GM23338 (cell line): ENCODE data around the gene RRP36. TPM values are rescaled to one million over a fixed set of nuclear protein-coding genes. Genes with fewer than 3 reads are reported as not detected.

Experiments
- ATAC-seq: fragments of 200-7000 bp; cut with Tn5 transposase; 3 replicates; pipeline ENCODE4 v1.9.1; 2020
- DNase-seq: peaks from one replicate; pipeline ENCODE4 v3.0.0-alpha.2; 2015; ENCODE audit warnings: low spot score
- H2AFZ ChIP-seq: fragments of 200-600 bp; sonication (generic); 2 replicates; pipeline ENCODE4 v1.8.0; 2016; ENCODE audit warnings: antibody characterized with exemption, mild to moderate bottlenecking, moderate library complexity
- H3F3A ChIP-seq: fragments of 200-600 bp; sonication (generic); replicated peaks from 2 replicates; pipeline ENCODE4 v1.8.0; 2017; ENCODE audit warnings: antibody characterized with exemption, mixed run types, low read depth
- H3K27ac ChIP-seq: fragments of 200-600 bp; sonication (generic); 2 replicates; pipeline ENCODE4 v1.6.1; 2016; ENCODE audit warnings: low read depth
- H3K27me3 ChIP-seq: fragments of 200-600 bp; sonication (generic); 2 replicates; pipeline ENCODE4 v1.8.0; 2016; ENCODE audit warnings: mild to moderate bottlenecking, mixed run types, moderate library complexity; ENCODE audit not compliant: insufficient read depth
- H3K36me3 ChIP-seq: fragments of 200-600 bp; sonication (generic); 2 replicates; pipeline ENCODE4 v1.8.0; 2016; ENCODE audit warnings: mild to moderate bottlenecking; ENCODE audit not compliant: insufficient read depth
- H3K4me1 ChIP-seq: fragments of 200-600 bp; sonication (generic); 2 replicates; pipeline ENCODE4 v1.8.0; 2016; ENCODE audit warnings: mild to moderate bottlenecking, moderate library complexity; ENCODE audit not compliant: insufficient read depth
- H3K4me2 ChIP-seq: fragments of 200-600 bp; sonication (generic); 2 replicates; pipeline ENCODE4 v1.7.1; 2017; ENCODE audit warnings: mixed run types
- H3K4me3 ChIP-seq: fragments of 200-600 bp; sonication (generic); 2 replicates; pipeline ENCODE4 v1.6.1; 2016; ENCODE audit warnings: mixed run types
- H3K79me2 ChIP-seq: fragments of 200-600 bp; sonication (generic); replicated peaks from 2 replicates; pipeline ENCODE4 v1.8.0; 2017; ENCODE audit warnings: mild to moderate bottlenecking; ENCODE audit not compliant: insufficient read depth
- H3K9me2 ChIP-seq: fragments of 200-600 bp; sonication (generic); 2 replicates; pipeline ENCODE4 v1.8.0; 2017; ENCODE audit not compliant: insufficient read depth
- H4K20me1 ChIP-seq: fragments of 200-600 bp; sonication (generic); replicated peaks from 2 replicates; pipeline ENCODE4 v1.8.0; 2017; ENCODE audit warnings: mild to moderate bottlenecking; ENCODE audit not compliant: insufficient read depth
- H3K27ac Mint-ChIP-seq: 2 replicates; pipeline ENCODE4 v1.8.0; 2020; ENCODE audit warnings: inconsistent platforms, mild to moderate bottlenecking, moderate library complexity, mixed read lengths
- H3K27me3 Mint-ChIP-seq: 3 replicates; pipeline ENCODE4 v1.8.0; 2022; ENCODE audit warnings: low read depth, mild to moderate bottlenecking, moderate library complexity, mixed read lengths, inconsistent platforms; ENCODE audit not compliant: insufficient read depth, poor library complexity
- H3K36me3 Mint-ChIP-seq: 3 replicates; pipeline ENCODE4 v1.8.0; 2021; ENCODE audit warnings: low read depth, mild to moderate bottlenecking, inconsistent platforms, moderate library complexity, mixed read lengths
- H3K4me1 Mint-ChIP-seq: 3 replicates; pipeline ENCODE4 v1.8.0; 2020; ENCODE audit warnings: mild to moderate bottlenecking, inconsistent platforms, mixed read lengths
- H3K4me3 Mint-ChIP-seq: 3 replicates; pipeline ENCODE4 v1.8.0; 2021; ENCODE audit warnings: moderate library complexity, mild to moderate bottlenecking, inconsistent platforms, mixed read lengths
- H3K9me3 Mint-ChIP-seq: 3 replicates; pipeline ENCODE4 v1.8.0; 2020; ENCODE audit warnings: moderate library complexity, mild to moderate bottlenecking, inconsistent platforms, mixed read lengths
- CREB1 ChIP-seq: fragments of 250-450 bp; sonication (Bioruptor Pico); IDR thresholded peaks from 2 replicates; pipeline ENCODE4 v1.5.0; 2020; ENCODE audit warnings: low read depth, mild to moderate bottlenecking, moderate library complexity
- EZH2 ChIP-seq: fragments of 200-600 bp; sonication (generic); IDR thresholded peaks from one replicate; pipeline ENCODE4 v1.8.0; 2017; ENCODE audit warnings: antibody characterized with exemption, mild to moderate bottlenecking, low read depth; ENCODE audit not compliant: unreplicated experiment
- EZH2phosphoT487 ChIP-seq: fragments of 200-600 bp; sonication (generic); IDR thresholded peaks from one replicate; pipeline ENCODE4 v1.8.1; 2018; ENCODE audit warnings: antibody characterized with exemption; ENCODE audit not compliant: unreplicated experiment
- JUNB ChIP-seq: IDR thresholded peaks from one replicate; pipeline ENCODE4 v1.6.1; 2016; ENCODE audit warnings: antibody characterized with exemption; ENCODE audit not compliant: unreplicated experiment
- NANOG ChIP-seq: IDR thresholded peaks from 2 replicates; pipeline ENCODE4 v1.6.1; 2016; ENCODE audit warnings: antibody characterized with exemption, borderline replicate concordance
- POLR2AphosphoS5 ChIP-seq: IDR thresholded peaks from 2 replicates; pipeline ENCODE4 v1.6.1; 2016; ENCODE audit warnings: antibody characterized with exemption, low read depth
- STAT1 ChIP-seq: IDR thresholded peaks from one replicate; pipeline ENCODE4 v1.6.1; 2016; ENCODE audit warnings: antibody characterized with exemption; ENCODE audit not compliant: unreplicated experiment
- ZNF114 ChIP-seq: fragments of 250-450 bp; sonication (Bioruptor Pico); IDR thresholded peaks from 2 replicates; pipeline ENCODE4 v1.5.0; 2020; ENCODE audit warnings: mild to moderate bottlenecking, moderate library complexity
- ZNF331 ChIP-seq: fragments of 250-450 bp; sonication (Bioruptor Pico); IDR thresholded peaks from 2 replicates; pipeline ENCODE4 v1.5.0; 2020; ENCODE audit warnings: low read depth, mild to moderate bottlenecking, moderate library complexity
- polyA plus RNA-seq: library from polyadenylated mRNA; unstranded; fragments of >200 nt; fragmentation: Nextera tagmentation; extraction: Ambion mirVana; gene quantifications from 2 replicates; pipeline ENCODE4 v1.2.1, GENCODE V29; 2016
- total RNA-seq: library from RNA; depleted of rRNA; stranded (reverse); fragments of >200 nt; shearing (Covaris generic); gene quantifications from 2 replicates; pipeline ENCODE4 v1.2.3, GENCODE V29; 2014
- TF ChIP-seq, protein P1 (sequence below): IDR thresholded peaks from 2 replicates; pipeline ENCODE4 v1.6.1; 2016; ENCODE audit warnings: antibody characterized with exemption
- TF ChIP-seq, protein P2 (sequence below), 2 experiments: fragments of 200-600 bp in 1 of 2; sonication (generic) in 1 of 2; conservative IDR thresholded peaks; 2 replicates each; pipeline versions ENCODE4 v1.5.1 to v1.6.1; 2016 to 2017; ENCODE audit warnings: antibody characterized with exemption in 2 of 2, low read depth in 2 of 2, mild to moderate bottlenecking in 2 of 2, moderate library complexity in 1 of 2
- TF ChIP-seq, protein P3 (sequence below): fragments of 250-450 bp; sonication (Bioruptor Pico); IDR thresholded peaks from 2 replicates; pipeline ENCODE4 v1.5.0; 2020; ENCODE audit warnings: mild to moderate bottlenecking, moderate library complexity

The RRP36 gene
- total and polyA plus RNA-seq, 2 experiments from 2014 or later, result 64.7 to 106 TPM

DNA sequence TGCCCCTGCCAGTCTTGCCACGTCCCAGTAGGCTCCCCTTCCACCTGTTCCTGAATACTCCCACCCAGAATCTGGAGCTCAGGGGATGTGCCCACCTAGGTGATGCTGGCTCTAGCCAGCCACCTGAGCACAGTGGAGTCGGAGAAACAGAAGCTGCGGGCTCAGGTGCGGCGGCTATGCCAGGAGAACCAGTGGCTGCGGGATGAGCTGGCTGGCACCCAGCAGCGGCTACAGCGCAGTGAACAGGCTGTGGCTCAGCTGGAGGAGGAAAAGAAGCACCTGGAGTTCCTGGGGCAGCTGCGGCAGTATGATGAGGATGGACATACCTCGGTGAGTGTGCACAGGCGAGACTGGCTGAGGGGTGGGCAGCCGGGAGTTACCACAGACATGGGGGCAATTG, 41.4 kb downstream of the RRP36 start:
- peaks cover 9% of the 10 kb centered on the region for H3K4me1 ChIP-seq
- H4K20me1 ChIP-seq, result no peaks in the 10 kb centered on the region
- peaks cover 8% of the 10 kb centered on the region for H3F3A ChIP-seq
- no peak overlapping the region for H2AFZ ChIP-seq
- H3K36me3 ChIP-seq, result no peaks in the 10 kb centered on the region; the same call in 1 of the 2 replicates
- H3K27ac ChIP-seq, result no peak overlapping the region
- H3K4me3 ChIP-seq, result no peak overlapping the region
- Mint-ChIP-seq H3K36me3 (peaks cover 6% of the 10 kb centered on the region), H3K9me3 (no peaks in the 10 kb centered on the region; the same call in 2 of the 3 replicates), H3K4me1 (peaks cover 20% of the 10 kb centered on the region), H3K27ac (no peak overlapping the region), H3K27me3 (peaks cover 14% of the 10 kb centered on the region), H3K4me3 (no peak overlapping the region; the same call in 2 of the 3 replicates)
- peaks cover 17% of the 10 kb centered on the region for H3K79me2 ChIP-seq
- no peak for ATAC-seq
- no peak for DNase-seq
- no peak overlapping the region for H3K4me2 ChIP-seq
- H3K27me3 ChIP-seq, result no peaks in the 10 kb centered on the region
- H3K9me2 ChIP-seq, result no peaks in the 10 kb centered on the region
- TF ChIP-seq EZH2, result no peak
- no peak for TF ChIP-seq JUNB
- TF ChIP-seq, protein P1, sequence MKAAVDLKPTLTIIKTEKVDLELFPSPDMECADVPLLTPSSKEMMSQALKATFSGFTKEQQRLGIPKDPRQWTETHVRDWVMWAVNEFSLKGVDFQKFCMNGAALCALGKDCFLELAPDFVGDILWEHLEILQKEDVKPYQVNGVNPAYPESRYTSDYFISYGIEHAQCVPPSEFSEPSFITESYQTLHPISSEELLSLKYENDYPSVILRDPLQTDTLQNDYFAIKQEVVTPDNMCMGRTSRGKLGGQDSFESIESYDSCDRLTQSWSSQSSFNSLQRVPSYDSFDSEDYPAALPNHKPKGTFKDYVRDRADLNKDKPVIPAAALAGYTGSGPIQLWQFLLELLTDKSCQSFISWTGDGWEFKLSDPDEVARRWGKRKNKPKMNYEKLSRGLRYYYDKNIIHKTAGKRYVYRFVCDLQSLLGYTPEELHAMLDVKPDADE, result no peak
- TF ChIP-seq, protein P2, sequence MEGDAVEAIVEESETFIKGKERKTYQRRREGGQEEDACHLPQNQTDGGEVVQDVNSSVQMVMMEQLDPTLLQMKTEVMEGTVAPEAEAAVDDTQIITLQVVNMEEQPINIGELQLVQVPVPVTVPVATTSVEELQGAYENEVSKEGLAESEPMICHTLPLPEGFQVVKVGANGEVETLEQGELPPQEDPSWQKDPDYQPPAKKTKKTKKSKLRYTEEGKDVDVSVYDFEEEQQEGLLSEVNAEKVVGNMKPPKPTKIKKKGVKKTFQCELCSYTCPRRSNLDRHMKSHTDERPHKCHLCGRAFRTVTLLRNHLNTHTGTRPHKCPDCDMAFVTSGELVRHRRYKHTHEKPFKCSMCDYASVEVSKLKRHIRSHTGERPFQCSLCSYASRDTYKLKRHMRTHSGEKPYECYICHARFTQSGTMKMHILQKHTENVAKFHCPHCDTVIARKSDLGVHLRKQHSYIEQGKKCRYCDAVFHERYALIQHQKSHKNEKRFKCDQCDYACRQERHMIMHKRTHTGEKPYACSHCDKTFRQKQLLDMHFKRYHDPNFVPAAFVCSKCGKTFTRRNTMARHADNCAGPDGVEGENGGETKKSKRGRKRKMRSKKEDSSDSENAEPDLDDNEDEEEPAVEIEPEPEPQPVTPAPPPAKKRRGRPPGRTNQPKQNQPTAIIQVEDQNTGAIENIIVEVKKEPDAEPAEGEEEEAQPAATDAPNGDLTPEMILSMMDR (conservative IDR thresholded peaks at IDR 0.05; ENCODE audit: low read depth in 2 of 2), result no peak
- TF ChIP-seq, protein P3, sequence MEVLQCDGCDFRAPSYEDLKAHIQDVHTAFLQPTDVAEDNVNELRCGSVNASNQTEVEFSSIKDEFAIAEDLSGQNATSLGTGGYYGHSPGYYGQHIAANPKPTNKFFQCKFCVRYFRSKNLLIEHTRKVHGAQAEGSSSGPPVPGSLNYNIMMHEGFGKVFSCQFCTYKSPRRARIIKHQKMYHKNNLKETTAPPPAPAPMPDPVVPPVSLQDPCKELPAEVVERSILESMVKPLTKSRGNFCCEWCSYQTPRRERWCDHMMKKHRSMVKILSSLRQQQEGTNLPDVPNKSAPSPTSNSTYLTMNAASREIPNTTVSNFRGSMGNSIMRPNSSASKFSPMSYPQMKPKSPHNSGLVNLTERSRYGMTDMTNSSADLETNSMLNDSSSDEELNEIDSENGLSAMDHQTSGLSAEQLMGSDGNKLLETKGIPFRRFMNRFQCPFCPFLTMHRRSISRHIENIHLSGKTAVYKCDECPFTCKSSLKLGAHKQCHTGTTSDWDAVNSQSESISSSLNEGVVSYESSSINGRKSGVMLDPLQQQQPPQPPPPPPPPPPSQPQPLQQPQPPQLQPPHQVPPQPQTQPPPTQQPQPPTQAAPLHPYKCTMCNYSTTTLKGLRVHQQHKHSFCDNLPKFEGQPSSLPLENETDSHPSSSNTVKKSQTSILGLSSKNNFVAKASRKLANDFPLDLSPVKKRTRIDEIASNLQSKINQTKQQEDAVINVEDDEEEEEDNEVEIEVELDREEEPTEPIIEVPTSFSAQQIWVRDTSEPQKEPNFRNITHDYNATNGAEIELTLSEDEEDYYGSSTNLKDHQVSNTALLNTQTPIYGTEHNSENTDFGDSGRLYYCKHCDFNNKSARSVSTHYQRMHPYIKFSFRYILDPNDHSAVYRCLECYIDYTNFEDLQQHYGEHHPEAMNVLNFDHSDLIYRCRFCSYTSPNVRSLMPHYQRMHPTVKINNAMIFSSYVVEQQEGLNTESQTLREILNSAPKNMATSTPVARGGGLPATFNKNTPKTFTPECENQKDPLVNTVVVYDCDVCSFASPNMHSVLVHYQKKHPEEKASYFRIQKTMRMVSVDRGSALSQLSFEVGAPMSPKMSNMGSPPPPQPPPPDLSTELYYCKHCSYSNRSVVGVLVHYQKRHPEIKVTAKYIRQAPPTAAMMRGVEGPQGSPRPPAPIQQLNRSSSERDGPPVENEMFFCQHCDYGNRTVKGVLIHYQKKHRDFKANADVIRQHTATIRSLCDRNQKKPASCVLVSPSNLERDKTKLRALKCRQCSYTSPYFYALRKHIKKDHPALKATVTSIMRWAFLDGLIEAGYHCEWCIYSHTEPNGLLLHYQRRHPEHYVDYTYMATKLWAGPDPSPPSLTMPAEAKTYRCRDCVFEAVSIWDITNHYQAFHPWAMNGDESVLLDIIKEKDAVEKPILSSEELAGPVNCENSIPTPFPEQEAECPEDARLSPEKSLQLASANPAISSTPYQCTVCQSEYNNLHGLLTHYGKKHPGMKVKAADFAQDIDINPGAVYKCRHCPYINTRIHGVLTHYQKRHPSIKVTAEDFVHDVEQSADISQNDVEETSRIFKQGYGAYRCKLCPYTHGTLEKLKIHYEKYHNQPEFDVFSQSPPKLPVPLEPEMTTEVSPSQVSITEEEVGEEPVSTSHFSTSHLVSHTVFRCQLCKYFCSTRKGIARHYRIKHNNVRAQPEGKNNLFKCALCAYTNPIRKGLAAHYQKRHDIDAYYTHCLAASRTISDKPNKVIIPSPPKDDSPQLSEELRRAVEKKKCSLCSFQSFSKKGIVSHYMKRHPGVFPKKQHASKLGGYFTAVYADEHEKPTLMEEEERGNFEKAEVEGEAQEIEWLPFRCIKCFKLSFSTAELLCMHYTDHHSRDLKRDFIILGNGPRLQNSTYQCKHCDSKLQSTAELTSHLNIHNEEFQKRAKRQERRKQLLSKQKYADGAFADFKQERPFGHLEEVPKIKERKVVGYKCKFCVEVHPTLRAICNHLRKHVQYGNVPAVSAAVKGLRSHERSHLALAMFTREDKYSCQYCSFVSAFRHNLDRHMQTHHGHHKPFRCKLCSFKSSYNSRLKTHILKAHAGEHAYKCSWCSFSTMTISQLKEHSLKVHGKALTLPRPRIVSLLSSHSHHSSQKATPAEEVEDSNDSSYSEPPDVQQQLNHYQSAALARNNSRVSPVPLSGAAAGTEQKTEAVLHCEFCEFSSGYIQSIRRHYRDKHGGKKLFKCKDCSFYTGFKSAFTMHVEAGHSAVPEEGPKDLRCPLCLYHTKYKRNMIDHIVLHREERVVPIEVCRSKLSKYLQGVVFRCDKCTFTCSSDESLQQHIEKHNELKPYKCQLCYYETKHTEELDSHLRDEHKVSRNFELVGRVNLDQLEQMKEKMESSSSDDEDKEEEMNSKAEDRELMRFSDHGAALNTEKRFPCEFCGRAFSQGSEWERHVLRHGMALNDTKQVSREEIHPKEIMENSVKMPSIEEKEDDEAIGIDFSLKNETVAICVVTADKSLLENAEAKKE (CRISPR knock-in tag), result no peak
- TF ChIP-seq ZNF114, result no peak
- no peak for TF ChIP-seq POLR2AphosphoS5
- TF ChIP-seq ZNF331 (CRISPR knock-in tag), result no peak
- no peak for TF ChIP-seq CREB1 (CRISPR knock-in tag)
- TF ChIP-seq NANOG, result no peak
- TF ChIP-seq STAT1, result no peak
- no peak for TF ChIP-seq EZH2phosphoT487
